HepG2 (cell line): ENCODE data around the gene PTS. TPM values are rescaled to one million over a fixed set of nuclear protein-coding genes. Genes with fewer than 3 reads are reported as not detected.

Experiments used
- ATAC-seq: fragments of 200-7000 bp; cut with Tn5 transposase; 3 replicates; pipeline ENCODE4 v1.9.1; 2020; ENCODE audit warnings: mild to moderate bottlenecking, moderate library complexity
- BruUV-seq: library from RNA; stranded (reverse); fragments of 400-500 nt; replicated peaks from 2 replicates; lab custom pipeline; 2021; lab: Mats Ljungman, UMichigan
- CTCF ChIA-PET: fragments of 300-600 bp; formaldehyde crosslinking; extraction: SDS; loops from one replicate; lab custom pipeline; 2021; ENCODE audit warnings: low total read pairs, inconsistent platforms, low intra/inter-chr PET ratio; lab: Yijun Ruan, JAX
- POLR2A ChIA-PET: fragments of 350-600 bp; sonication (Branson Sonifier 250); formaldehyde crosslinking; loops from one replicate; lab custom pipeline; 2020; ENCODE audit warnings: antibody characterized with exemption, inconsistent platforms; lab: Yijun Ruan, JAX
- DNase-seq: peaks from one replicate; pipeline ENCODE4 v3.0.0-alpha.2; 2015; ENCODE audit warnings: low spot score
- FAIRE-seq: peaks from 3 replicates; lab custom pipeline; 2011; peaks lifted over from hg19 to GRCh38; lab: Jason Lieb, UNC
- H2AFZ ChIP-seq: one replicate; pipeline ENCODE4 v1.6.1; 2011; ENCODE audit warnings: low read length, inconsistent platforms
- H3K27ac ChIP-seq: fragments of 300-600 bp; 3 replicates; pipeline ENCODE4 v1.8.0; 2011; ENCODE audit warnings: mixed run types, mild to moderate bottlenecking, mixed read lengths, low read length, inconsistent platforms; ENCODE audit not compliant: insufficient read depth; ENCODE audit errors: extremely low read length
- H3K27me3 ChIP-seq, 2 experiments: fragments of 200-600 bp in 1 of 2; 2 replicates in 1 of 2; 3 replicates in 1 of 2; pipeline versions ENCODE4 v1.6.0 to v1.8.0; 2011; ENCODE audit warnings: low read length in 2 of 2, mild to moderate bottlenecking in 2 of 2, moderate library complexity in 2 of 2, inconsistent platforms in 1 of 2; ENCODE audit not compliant: insufficient read depth in 2 of 2, control insufficient read depth in 1 of 2
- H3K36me3 ChIP-seq, 2 experiments: fragments of 200-600 bp in 1 of 2; replicated peaks in 1 of 2; 2 replicates in 1 of 2; 3 replicates in 1 of 2; pipeline versions ENCODE4 v1.5.1 to v1.8.0; 2011; ENCODE audit warnings: low read length in 2 of 2, inconsistent platforms in 1 of 2; ENCODE audit not compliant: insufficient read depth in 2 of 2, control insufficient read depth in 1 of 2
- H3K4me1 ChIP-seq: 2 replicates; pipeline ENCODE4 v1.5.1; 2012; ENCODE audit warnings: low read length, inconsistent platforms; ENCODE audit not compliant: insufficient read depth
- H3K4me2 ChIP-seq: 2 replicates; pipeline ENCODE4 v1.6.0; 2011; ENCODE audit warnings: low read depth, low read length, inconsistent platforms
- H3K4me3 ChIP-seq, 3 experiments: fragments of 200-600 bp in 1 of 3; sonication (generic), shearing (Covaris generic) in 1 of 3; replicated peaks in 1 of 3; 2 replicates each; pipeline ENCODE4 v1.5.1; 2011 to 2016; ENCODE audit warnings: low read length in 3 of 3, inconsistent platforms in 2 of 3, low read depth in 2 of 3, mild to moderate bottlenecking in 2 of 3, control low read depth in 1 of 3, mixed read lengths in 1 of 3; ENCODE audit not compliant: insufficient read depth in 1 of 3
- H3K79me2 ChIP-seq: one replicate; pipeline ENCODE4 v1.6.1; 2011; ENCODE audit warnings: low read length, inconsistent platforms; ENCODE audit not compliant: insufficient read depth
- H3K9ac ChIP-seq: 2 replicates; pipeline ENCODE4 v1.6.0; 2011; ENCODE audit warnings: mild to moderate bottlenecking, low read depth, low read length, inconsistent platforms; ENCODE audit not compliant: insufficient read depth
- H3K9me3 ChIP-seq: 2 replicates; pipeline ENCODE4 v1.5.1; 2012; ENCODE audit warnings: mild to moderate bottlenecking, low read length
- H4K20me1 ChIP-seq: 2 replicates; pipeline ENCODE4 v1.6.0; 2011; ENCODE audit warnings: inconsistent platforms, mild to moderate bottlenecking, low read length, moderate library complexity; ENCODE audit not compliant: insufficient read depth
- DR1 ChIP-seq: sonication (generic); formaldehyde crosslinking; IDR thresholded peaks from 2 replicates; pipeline ENCODE4 v1.8.0; 2021; ENCODE audit warnings: mild to moderate bottlenecking, missing genetic modification reagents, inconsistent platforms
- ETV5 ChIP-seq: IDR thresholded peaks from 2 replicates; pipeline ENCODE4 v1.6.1; 2018; ENCODE audit warnings: missing biosample characterization, missing genetic modification reagents, inconsistent platforms, borderline replicate concordance
- FOXA3 ChIP-seq: IDR thresholded peaks from 2 replicates; pipeline ENCODE4 v1.6.1; 2016; ENCODE audit warnings: missing genetic modification reagents, missing compliant biosample characterization
- MAFG ChIP-seq: sonication (generic); formaldehyde crosslinking; IDR thresholded peaks from 2 replicates; pipeline ENCODE4 v1.5.1; 2020; ENCODE audit warnings: mild to moderate bottlenecking, missing genetic modification reagents
- MNT ChIP-seq: fragments of 450-650 bp; IDR thresholded peaks from 2 replicates; pipeline ENCODE4 v1.6.1; 2016
- NBN ChIP-seq: fragments of 450-650 bp; conservative IDR thresholded peaks from 2 replicates; pipeline ENCODE4 v1.6.1; 2017
- TCF12 ChIP-seq, 2 experiments: fragments of 450-650 bp in 1 of 2; sonication (generic) in 1 of 2; formaldehyde crosslinking in 1 of 2; IDR thresholded peaks; 2 replicates each; pipeline versions ENCODE4 v1.6.1 to v1.8.0; 2017 to 2022; ENCODE audit warnings: antibody characterized with exemption in 1 of 2, mild to moderate bottlenecking in 1 of 2, missing genetic modification reagents in 1 of 2, moderate library complexity in 1 of 2
- TCF7 ChIP-seq: sonication (generic); IDR thresholded peaks from 2 replicates; pipeline ENCODE4 v1.6.1; 2016; ENCODE audit warnings: antibody characterized with exemption, low read depth
- TOE1 ChIP-seq: sonication (generic); formaldehyde crosslinking; IDR thresholded peaks from 2 replicates; pipeline ENCODE4 v1.4.0; 2020; ENCODE audit warnings: mild to moderate bottlenecking, missing genetic modification reagents
- ZGPAT ChIP-seq: IDR thresholded peaks from 2 replicates; pipeline ENCODE4 v1.6.1; 2016; ENCODE audit warnings: mild to moderate bottlenecking
- ZKSCAN1 ChIP-seq: fragments of 150-350 bp; IDR thresholded peaks from 2 replicates; pipeline ENCODE4 v1.6.1; 2014; ENCODE audit warnings: low read length
- ZNF124 ChIP-seq: sonication (generic); formaldehyde crosslinking; IDR thresholded peaks from 2 replicates; pipeline ENCODE4 v1.4.0; 2020; ENCODE audit warnings: missing genetic modification reagents
- ZNF142 ChIP-seq: sonication (generic); formaldehyde crosslinking; IDR thresholded peaks from 2 replicates; pipeline ENCODE4 v1.4.0; 2020; ENCODE audit warnings: missing genetic modification reagents
- ZNF275 ChIP-seq: sonication (generic); formaldehyde crosslinking; IDR thresholded peaks from 2 replicates; pipeline ENCODE4 v1.8.0; 2022; ENCODE audit warnings: missing genetic modification reagents, mild to moderate bottlenecking, inconsistent platforms, borderline replicate concordance
- ZSCAN21 ChIP-seq: sonication (generic); formaldehyde crosslinking; IDR thresholded peaks from 2 replicates; pipeline ENCODE4 v1.8.0; 2022; ENCODE audit warnings: mild to moderate bottlenecking, missing genetic modification reagents, moderate library complexity, borderline replicate concordance
- WGBS: methylation state at CpG from one replicate; pipeline ENCODE4 v1.1.6; 2017; ENCODE audit warnings: low lambda C conversion rate; 5-methylcytosine and 5-hydroxymethylcytosine counted together
- in situ Hi-C: cut with HindIII; loops from 2 replicates; pipeline ENCODE4 v1.10.0; 2017; ENCODE audit warnings: low pct_unique_long_range_greater_than_20kb; ENCODE audit not compliant: extremely low pct_ligation_motif_present
- intact Hi-C: fragments of 100-400 bp; cut with micrococcal nuclease; formaldehyde crosslinking; loops from one replicate; pipeline ENCODE4 v1.10.0; 2022; ENCODE audit not compliant: unreplicated experiment
- polyA plus RNA-seq, 8 experiments: library from polyadenylated mRNA; depleted of rRNA in 3 of 8; stranded (reverse) in 7 of 8; unstranded in 1 of 8; fragments of >200 nt; fragmentation: Illumina TruSeq in 4 of 8; extraction: Trizol in 4 of 8; gene quantifications; 2 replicates each; pipeline versions ENCODE4 v1.2.1 to v1.2.3, GENCODE V29; 2011 to 2016; ENCODE audit warnings: low read depth in 4 of 8, missing spikeins in 1 of 8, mixed read lengths in 1 of 8; ENCODE audit not compliant: insufficient read depth in 1 of 8
- total RNA-seq, 5 experiments: library from RNA; depleted of rRNA; stranded (reverse); fragments of >200 nt; fragmentation: Illumina TruSeq; extraction: Trizol; gene quantifications; 2 replicates each; pipeline ENCODE4 v1.2.3, GENCODE V29; 2016; ENCODE audit warnings: low read depth in 1 of 5

PTS gene
- total and polyA plus RNA-seq, 2 of the 13 experiments (the other 11 are each of a cell fraction or from before 2014, with no cell fraction given): 33.6 to 49.3 TPM

- Histone ChIP-seq H3K9ac (no peak overlapping the region), H3K4me3 (no peak overlapping the region), H3K27ac (no peak overlapping the region), H4K20me1 (no peaks in the 10 kb centered on the region), H3K36me3 (no peaks in the 10 kb centered on the region), H3K9me3 (no peaks in the 10 kb centered on the region), H2AFZ (no peak overlapping the region), H3K27me3 (no peaks in the 10 kb centered on the region), H3K4me1 (peaks cover 11% of the 10 kb centered on the region), H3K4me2 (no peak overlapping the region), H3K79me2 (no peaks in the 10 kb centered on the region)
- ChIA-PET POLR2A (interaction anchor here (0.9 kb wide), 1 partner anchor 100 kb away, joined by 4 read pairs; no protein-coding TSS in a partner anchor), CTCF (no interaction called here)
- intact Hi-C loops (loop anchor here (10.0 kb wide), 1 partner anchor 1071 kb away; no protein-coding TSS in a partner anchor), in situ Hi-C loops (loop anchor here (10.0 kb wide), 1 partner anchor 341 kb away; no protein-coding TSS in a partner anchor)
- peak; percentile 42 for FAIRE-seq
- 2% methylated on average over 4 of the region's 4 CpGs for WGBS
- peak; percentile 67 for ATAC-seq
- DNase-seq: peak; percentile 72
- BruUV-seq: no TSS peak
- TF ChIP-seq TCF12 (IDR thresholded peaks at IDR 0.05) (no peak), TCF12 (CRISPR knock-in tag; IDR thresholded peaks at IDR 0.05) (no peak), ZNF275 (CRISPR knock-in tag) (no peak), FOXA3 (CRISPR knock-in tag) (peak; percentile 60), ZGPAT (CRISPR knock-in tag) (peak; percentile 34; the same call in 1 of the 2 replicates), MNT (no peak), TOE1 (CRISPR knock-in tag) (no peak), ETV5 (CRISPR knock-in tag) (peak; percentile 69), ZKSCAN1 (no peak), ZSCAN21 (CRISPR knock-in tag) (no peak), ZNF142 (no peak), MAFG (CRISPR knock-in tag) (no peak), NBN (no peak), DR1 (no peak), TCF7 (0 out of 2 replicates have a peak, but pooled peaks have one; percentile 20), ZNF124 (CRISPR knock-in tag) (no peak)
Measured at GRCh38 chr11:112213753-112214152, 12.5 kb upstream of the PTS start.
